OCI-LY1 (cell line): ENCODE measurements around the gene PDE1A.

Source experiments
- H2AFZ ChIP-seq: fragments of 200-600 bp; sonication (generic), shearing (Covaris generic); 2 replicates; pipeline ENCODE4 v1.6.0; 2014; ENCODE audit warnings: antibody characterized with exemption, mild to moderate bottlenecking, low read length
- H3F3A ChIP-seq: fragments of 200-600 bp; sonication (generic), shearing (Covaris generic); 2 replicates; pipeline ENCODE4 v1.6.0; 2014; ENCODE audit warnings: mild to moderate bottlenecking, antibody characterized with exemption, low read length, moderate library complexity; ENCODE audit not compliant: insufficient read depth
- H3K27ac ChIP-seq: fragments of 200-600 bp; sonication (generic); 2 replicates; pipeline ENCODE4 v1.5.1; 2014; ENCODE audit warnings: low read length, mixed run types, mild to moderate bottlenecking, low read depth; ENCODE audit not compliant: poor library complexity, severe bottlenecking
- H3K27me3 ChIP-seq: fragments of 200-600 bp; sonication (generic); 2 replicates; pipeline ENCODE4 v1.6.0; 2014; ENCODE audit warnings: antibody characterized with exemption, mild to moderate bottlenecking, low read length, moderate library complexity; ENCODE audit not compliant: insufficient read depth
- H3K36me3 ChIP-seq: fragments of 200-600 bp; sonication (generic); 2 replicates; pipeline ENCODE4 v1.6.1; 2014; ENCODE audit warnings: mild to moderate bottlenecking, antibody characterized with exemption, low read length, moderate library complexity, mixed read lengths; ENCODE audit not compliant: insufficient read depth
- H3K4me1 ChIP-seq: fragments of 200-600 bp; sonication (generic); 2 replicates; pipeline ENCODE4 v1.5.1; 2014; ENCODE audit warnings: mild to moderate bottlenecking, low read length, moderate library complexity; ENCODE audit not compliant: insufficient read depth, severe bottlenecking
- H3K4me2 ChIP-seq: fragments of 200-600 bp; sonication (generic), shearing (Covaris generic); 2 replicates; pipeline ENCODE4 v1.6.1; 2014; ENCODE audit warnings: low read length
- H3K4me3 ChIP-seq: fragments of 200-600 bp; sonication (generic); 2 replicates; pipeline ENCODE4 v1.5.1; 2014; ENCODE audit warnings: low read length, low read depth, mild to moderate bottlenecking, mixed read lengths; ENCODE audit not compliant: poor library complexity, severe bottlenecking
- H3K79me2 ChIP-seq: fragments of 200-600 bp; shearing (Covaris generic); 2 replicates; pipeline ENCODE4 v1.6.1; 2016; ENCODE audit warnings: mixed run types, low read length, mixed read lengths; ENCODE audit not compliant: insufficient read depth
- H3K9ac ChIP-seq: fragments of 200-600 bp; sonication (generic), shearing (Covaris generic); 2 replicates; pipeline ENCODE4 v1.6.1; 2014; ENCODE audit warnings: mild to moderate bottlenecking, low read length, mixed read lengths
- H3K9me2 ChIP-seq: fragments of 200-600 bp; sonication (generic), shearing (Covaris generic); 2 replicates; pipeline ENCODE4 v1.6.1; 2014; ENCODE audit warnings: low read depth, mild to moderate bottlenecking, low read length, mixed read lengths
- H3K9me3 ChIP-seq: fragments of 200-600 bp; shearing (Covaris generic); 2 replicates; pipeline ENCODE4 v1.6.1; 2014; ENCODE audit warnings: low read length, mixed read lengths
- H4K20me1 ChIP-seq: fragments of 200-600 bp; sonication (generic), shearing (Covaris generic); 2 replicates; pipeline ENCODE4 v1.6.0; 2016; ENCODE audit warnings: mild to moderate bottlenecking, low read length; ENCODE audit not compliant: insufficient read depth
- EZH2 ChIP-seq: fragments of 200-600 bp; sonication (generic), shearing (Covaris generic); IDR thresholded peaks from 2 replicates; pipeline ENCODE4 v1.8.0; 2017; ENCODE audit warnings: borderline replicate concordance, mixed run types, mild to moderate bottlenecking, antibody characterized with exemption, low read length, moderate library complexity, mixed read lengths
- TF ChIP-seq, protein P1 (sequence below): fragments of 200-600 bp; sonication (generic), shearing (Covaris generic); IDR thresholded peaks from 2 replicates; pipeline ENCODE4 v1.5.1; 2017; ENCODE audit warnings: mild to moderate bottlenecking, antibody characterized with exemption, low read length, moderate library complexity, mixed read lengths

PDE1A gene

DNA sequence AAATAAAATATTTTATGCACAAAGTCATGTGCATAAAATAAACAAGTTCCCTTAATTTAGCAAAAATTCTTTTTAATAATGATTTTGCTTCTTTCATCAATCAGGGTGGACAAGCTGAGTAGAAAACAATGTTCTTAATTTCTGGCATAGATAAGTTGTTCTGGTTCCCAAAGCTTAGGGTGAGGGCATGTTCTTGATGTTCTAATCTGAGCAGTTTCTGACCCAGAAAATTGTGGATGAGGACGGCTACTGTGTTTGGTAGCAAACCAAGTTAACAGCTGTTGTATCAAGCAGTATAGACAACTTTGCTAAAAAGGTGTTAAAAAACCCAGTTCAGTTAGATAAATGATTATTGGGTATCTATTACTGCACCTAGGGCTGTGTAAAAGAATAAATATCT lies 158.9 kb downstream of the PDE1A start:
- Histone ChIP-seq H4K20me1 (no peaks in the 10 kb centered on the region; the same call in 1 of the 2 replicates), H3K36me3 (no peaks in the 10 kb centered on the region), H3K27ac (no peak overlapping the region), H3K79me2 (no peaks in the 10 kb centered on the region), H2AFZ (no peak overlapping the region), H3K27me3 (no peaks in the 10 kb centered on the region), H3K4me1 (no peaks in the 10 kb centered on the region), H3K9me2 (no peaks in the 10 kb centered on the region), H3K9ac (no peak overlapping the region), H3K9me3 (no peaks in the 10 kb centered on the region), H3K4me3 (no peak overlapping the region), H3K4me2 (no peak overlapping the region), H3F3A (no peaks in the 10 kb centered on the region)
- TF ChIP-seq, protein P1, sequence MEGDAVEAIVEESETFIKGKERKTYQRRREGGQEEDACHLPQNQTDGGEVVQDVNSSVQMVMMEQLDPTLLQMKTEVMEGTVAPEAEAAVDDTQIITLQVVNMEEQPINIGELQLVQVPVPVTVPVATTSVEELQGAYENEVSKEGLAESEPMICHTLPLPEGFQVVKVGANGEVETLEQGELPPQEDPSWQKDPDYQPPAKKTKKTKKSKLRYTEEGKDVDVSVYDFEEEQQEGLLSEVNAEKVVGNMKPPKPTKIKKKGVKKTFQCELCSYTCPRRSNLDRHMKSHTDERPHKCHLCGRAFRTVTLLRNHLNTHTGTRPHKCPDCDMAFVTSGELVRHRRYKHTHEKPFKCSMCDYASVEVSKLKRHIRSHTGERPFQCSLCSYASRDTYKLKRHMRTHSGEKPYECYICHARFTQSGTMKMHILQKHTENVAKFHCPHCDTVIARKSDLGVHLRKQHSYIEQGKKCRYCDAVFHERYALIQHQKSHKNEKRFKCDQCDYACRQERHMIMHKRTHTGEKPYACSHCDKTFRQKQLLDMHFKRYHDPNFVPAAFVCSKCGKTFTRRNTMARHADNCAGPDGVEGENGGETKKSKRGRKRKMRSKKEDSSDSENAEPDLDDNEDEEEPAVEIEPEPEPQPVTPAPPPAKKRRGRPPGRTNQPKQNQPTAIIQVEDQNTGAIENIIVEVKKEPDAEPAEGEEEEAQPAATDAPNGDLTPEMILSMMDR = no peak
- no peak for TF ChIP-seq EZH2

DNA sequence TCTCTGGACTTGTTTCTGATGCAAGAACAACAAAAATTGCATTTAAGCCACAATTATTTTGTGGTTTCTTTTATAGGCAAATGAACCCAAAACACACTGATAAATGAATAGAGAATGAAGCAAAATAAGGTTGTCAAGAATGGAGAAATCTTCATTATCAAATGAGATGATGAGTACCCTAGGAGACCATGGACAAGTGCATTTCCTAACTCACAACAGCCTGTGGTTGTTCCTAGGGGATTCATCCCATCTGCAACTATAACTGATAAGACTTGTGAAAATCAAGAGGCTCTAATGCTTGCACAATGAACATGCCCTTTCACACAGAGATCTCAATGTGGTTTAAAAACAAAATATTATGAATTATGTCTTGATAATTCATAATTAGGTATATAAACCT lies 159.9 kb downstream of the PDE1A start:
- no peaks in the 10 kb centered on the region for H3K79me2 ChIP-seq
- no peaks in the 10 kb centered on the region for H3K27me3 ChIP-seq
- H2AFZ ChIP-seq = no peak overlapping the region
- no peaks in the 10 kb centered on the region for H3K9me2 ChIP-seq
- H4K20me1 ChIP-seq = no peaks in the 10 kb centered on the region; the same call in 1 of the 2 replicates
- H3K4me3 ChIP-seq = no peak overlapping the region
- no peaks in the 10 kb centered on the region for H3F3A ChIP-seq
- H3K36me3 ChIP-seq = no peaks in the 10 kb centered on the region
- TF ChIP-seq, protein P1 = no peak
- H3K4me1 ChIP-seq = no peaks in the 10 kb centered on the region
- no peaks in the 10 kb centered on the region for H3K9me3 ChIP-seq
- H3K27ac ChIP-seq = no peak overlapping the region
- H3K9ac ChIP-seq = no peak overlapping the region
- no peak overlapping the region for H3K4me2 ChIP-seq

DNA sequence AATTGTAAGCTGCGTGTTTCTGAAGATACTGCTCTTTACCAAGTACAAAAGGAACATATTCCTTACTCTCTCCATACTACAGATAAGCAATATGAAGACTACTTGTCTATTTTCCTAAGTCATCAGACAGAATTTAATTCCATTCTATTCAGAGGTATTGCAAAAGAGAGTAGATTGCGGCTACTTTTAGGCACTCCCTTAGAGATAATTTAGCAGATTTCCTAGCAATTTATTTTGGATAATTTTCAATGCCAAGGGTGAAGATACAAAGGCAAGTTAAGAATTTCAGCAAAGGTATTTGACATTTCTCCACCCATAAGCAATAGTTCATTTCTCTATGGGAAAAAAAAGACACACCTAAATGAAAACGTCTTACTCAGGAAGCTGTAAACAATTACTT lies 161.1 kb downstream of the PDE1A start:
- no peaks in the 10 kb centered on the region for H3K9me3 ChIP-seq
- no peak for TF ChIP-seq EZH2
- TF ChIP-seq, protein P1 = no peak
- H3K9me2 ChIP-seq = no peaks in the 10 kb centered on the region
- H3K4me2 ChIP-seq = no peak overlapping the region
- no peaks in the 10 kb centered on the region for H3K79me2 ChIP-seq
- H3F3A ChIP-seq = no peaks in the 10 kb centered on the region
- no peak overlapping the region for H2AFZ ChIP-seq
- no peaks in the 10 kb centered on the region for H3K4me1 ChIP-seq
- no peak overlapping the region for H3K27ac ChIP-seq
- no peaks in the 10 kb centered on the region; the same call in 1 of the 2 replicates for H4K20me1 ChIP-seq
- H3K36me3 ChIP-seq = no peaks in the 10 kb centered on the region
- H3K9ac ChIP-seq = no peak overlapping the region
- H3K27me3 ChIP-seq = no peaks in the 10 kb centered on the region
- no peak overlapping the region for H3K4me3 ChIP-seq
